CD4-positive, alpha-beta memory T cell (primary cell): Measurements from ENCODE around the gene BST2. TPM values are rescaled to one million over a fixed set of nuclear protein-coding genes. Genes with fewer than 3 reads are reported as not detected.

Experiments
- CTCF ChIA-PET: fragments of 350-600 bp; sonication (Branson Sonifier 250); formaldehyde crosslinking; loops from one replicate; lab custom pipeline; 2021; ENCODE audit warnings: inconsistent platforms; ENCODE audit not compliant: partially characterized antibody; lab: Charles Lee
- POLR2A ChIA-PET: fragments of 350-600 bp; sonication (Branson Sonifier 250); formaldehyde crosslinking; loops from one replicate; lab custom pipeline; 2021; ENCODE audit not compliant: partially characterized antibody; lab: Charles Lee
- DNase-seq, 5 donors: peaks; one replicate each; pipeline versions ENCODE4 v3.0.0 to v3.0.0-alpha.2; 2020 to 2022; ENCODE audit warnings: mixed read lengths in 1 of 5
- H3K27ac ChIP-seq: one replicate; pipeline ENCODE4 v1.7.0; 2013; ENCODE audit warnings: low read depth, low read length
- H3K27me3 ChIP-seq: 2 replicates; pipeline ENCODE4 v1.7.0; 2013; ENCODE audit warnings: mild to moderate bottlenecking, low read length, moderate library complexity; ENCODE audit not compliant: insufficient read depth
- H3K36me3 ChIP-seq: 2 replicates; pipeline ENCODE4 v1.7.0; 2013; ENCODE audit warnings: mild to moderate bottlenecking, low read length, moderate library complexity; ENCODE audit not compliant: insufficient read depth
- H3K4me1 ChIP-seq: 2 replicates; pipeline ENCODE4 v1.7.0; 2013; ENCODE audit warnings: mild to moderate bottlenecking, low read length, moderate library complexity; ENCODE audit not compliant: insufficient read depth
- H3K4me3 ChIP-seq, 2 donors: one replicate each; pipeline ENCODE4 v1.7.0; 2013; ENCODE audit warnings: low read length in 2 of 2, mild to moderate bottlenecking in 1 of 2
- H3K9me3 ChIP-seq, 2 donors: one replicate each; pipeline ENCODE4 v1.7.0; 2013; ENCODE audit warnings: low read length in 2 of 2, control low read depth in 1 of 2; ENCODE audit not compliant: control insufficient read depth in 1 of 2
- H3K27ac Mint-ChIP-seq, 7 donors: one replicate each; pipeline ENCODE4 v1.8.0; 2020 to 2021; ENCODE audit warnings: mixed read lengths in 7 of 7, mild to moderate bottlenecking in 6 of 7, inconsistent platforms in 3 of 7, moderate library complexity in 3 of 7
- H3K27me3 Mint-ChIP-seq, 2 donors: one replicate each; pipeline ENCODE4 v1.8.0; 2020 to 2021; ENCODE audit warnings: mixed read lengths in 2 of 2
- H3K36me3 Mint-ChIP-seq, 2 donors: one replicate each; pipeline ENCODE4 v1.8.0; 2020 to 2021; ENCODE audit warnings: mixed read lengths in 2 of 2, inconsistent platforms in 1 of 2, mild to moderate bottlenecking in 1 of 2
- H3K4me1 Mint-ChIP-seq, 4 donors: one replicate each; pipeline ENCODE4 v1.8.0; 2020 to 2021; ENCODE audit warnings: mixed read lengths in 4 of 4, mild to moderate bottlenecking in 1 of 4
- H3K4me3 Mint-ChIP-seq, 8 donors: one replicate each; pipeline ENCODE4 v1.8.0; 2020 to 2021; ENCODE audit warnings: mixed read lengths in 8 of 8, mild to moderate bottlenecking in 7 of 8, moderate library complexity in 6 of 8, inconsistent platforms in 3 of 8
- H3K9me3 Mint-ChIP-seq, 8 donors: one replicate each; pipeline ENCODE4 v1.8.0; 2020 to 2021; ENCODE audit warnings: mixed read lengths in 8 of 8, mild to moderate bottlenecking in 5 of 8, inconsistent platforms in 3 of 8, moderate library complexity in 1 of 8
- intact Hi-C: fragments of 100-400 bp; cut with micrococcal nuclease; formaldehyde crosslinking; loops from one replicate; pipeline ENCODE4 v1.15.1; 2023
- polyA plus RNA-seq, 2 donors: library from polyadenylated mRNA; unstranded; fragments of 300-500 nt; fragmentation: Illumina TruSeq; gene quantifications; one replicate each; pipeline ENCODE4 v1.2.3, GENCODE V29; 2021
- total RNA-seq, 2 experiments: library from RNA; stranded (reverse); gene quantifications; one replicate each; pipeline ENCODE4 v1.2.3, GENCODE V29; 2021

BST2 gene
- total and polyA plus RNA-seq, 4 experiments from 2014 or later = 55.9 to 173 (median 99.6) TPM

DNA sequence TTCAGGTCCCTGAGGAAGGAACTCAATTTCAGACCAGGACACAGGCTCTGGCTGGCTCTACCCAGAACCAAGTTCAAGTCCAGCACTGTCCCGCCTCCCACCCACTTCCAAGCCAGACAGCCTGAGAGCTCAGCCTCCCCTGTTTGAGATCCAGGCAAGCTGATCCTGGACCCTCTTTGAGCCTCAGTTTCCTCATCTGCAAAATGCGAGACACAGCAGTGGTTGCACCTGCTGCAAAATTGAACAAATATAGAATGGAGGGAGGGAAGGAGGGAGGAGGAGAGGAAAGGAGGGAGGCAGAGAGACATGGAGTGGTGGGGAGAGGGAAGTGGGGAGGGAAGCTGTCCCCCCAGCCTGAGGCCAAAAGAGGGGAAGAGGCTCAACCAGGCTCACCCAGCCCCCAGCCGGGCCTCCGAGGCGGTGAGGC lies 42.3 kb upstream of the BST2 start:
- CTCF ChIA-PET = interaction anchor here (0.7 to 2.2 kb wide), 6 partner anchors 14 to 59 kb away, joined by 3 to 12 read pairs (median 6); partner anchors contain the start of gene CCDC194
- Histone ChIP-seq H3K4me3 (no peak overlapping the region), H3K9me3 (no peaks in the 10 kb centered on the region), H3K27me3 (no peaks in the 10 kb centered on the region), H3K27ac (no peak overlapping the region), H3K36me3 (no peaks in the 10 kb centered on the region), H3K4me1 (peaks cover 9% of the 10 kb centered on the region)
- Mint-ChIP-seq H3K4me3 (peak overlapping the region; percentile 27 to 71 (median 60)), H3K27ac (no peak overlapping the region), H3K9me3 (peaks cover 0 to 3% (median 0%) of the 10 kb centered on the region in 8 donors), H3K27me3 (peaks cover 9 to 12% of the 10 kb centered on the region in 2 donors), H3K36me3 (no peaks in the 10 kb centered on the region), H3K4me1 (peaks cover 4 to 14% (median 5%) of the 10 kb centered on the region in 4 donors)
- DNase-seq = no peak
- POLR2A ChIA-PET = interaction anchor here (1.4 kb wide), 1 partner anchor 52 kb away, joined by 4 read pairs; no protein-coding TSS in a partner anchor
- intact Hi-C loops = loop anchor here (1.0 kb wide), 1 partner anchor 52 kb away; no protein-coding TSS in a partner anchor

DNA sequence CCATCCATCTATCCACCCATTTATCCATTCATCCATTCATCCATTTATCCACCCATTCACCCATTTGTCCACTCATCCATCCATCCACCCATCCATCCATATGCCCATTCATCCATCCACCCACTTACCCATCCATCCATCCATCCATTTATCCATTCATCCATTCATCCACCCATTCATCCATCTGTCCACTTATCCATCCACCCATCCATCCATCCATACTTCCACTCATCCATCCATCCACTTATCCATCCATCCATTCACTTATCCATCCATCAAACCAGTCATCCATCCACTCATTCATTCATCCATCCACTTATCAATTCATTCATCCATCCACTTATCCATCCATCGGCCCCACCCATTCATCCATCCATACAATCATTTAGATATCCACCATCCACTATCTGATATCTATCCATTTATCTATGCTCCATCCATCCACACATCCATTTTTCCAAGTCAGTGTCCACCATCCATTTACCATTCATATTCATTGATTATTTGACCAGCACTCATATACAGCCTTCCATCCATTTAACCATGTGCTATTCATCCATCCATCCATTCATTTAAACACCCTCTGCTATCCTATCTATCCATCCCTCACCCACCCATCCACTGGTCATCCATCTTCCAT lies 40.2 kb upstream of the BST2 start:
- peaks cover 4% of the 10 kb centered on the region for H3K4me1 ChIP-seq
- no peak for DNase-seq
- intact Hi-C loops = no loop called here
- no peak overlapping the region for H3K4me3 Mint-ChIP-seq
- H3K9me3 ChIP-seq = no peaks in the 10 kb centered on the region
- H3K27ac Mint-ChIP-seq = no peak overlapping the region
- H3K4me1 Mint-ChIP-seq = peaks cover 4 to 14% (median 5%) of the 10 kb centered on the region in 4 donors
- H3K27me3 ChIP-seq = no peaks in the 10 kb centered on the region
- H3K36me3 ChIP-seq = no peaks in the 10 kb centered on the region
- no peaks in the 10 kb centered on the region for H3K36me3 Mint-ChIP-seq
- peaks cover 9 to 12% of the 10 kb centered on the region in 2 donors for H3K27me3 Mint-ChIP-seq
- H3K4me3 ChIP-seq = no peak overlapping the region
- ChIA-PET POLR2A (no interaction called here), CTCF (interaction anchor here (1.1 to 1.3 kb wide), 2 partner anchors 20 to 128 kb away, joined by 3 to 4 read pairs; no protein-coding TSS in a partner anchor)
- peaks cover 0 to 3% (median 0%) of the 10 kb centered on the region in 8 donors for H3K9me3 Mint-ChIP-seq
- no peak overlapping the region for H3K27ac ChIP-seq

DNA sequence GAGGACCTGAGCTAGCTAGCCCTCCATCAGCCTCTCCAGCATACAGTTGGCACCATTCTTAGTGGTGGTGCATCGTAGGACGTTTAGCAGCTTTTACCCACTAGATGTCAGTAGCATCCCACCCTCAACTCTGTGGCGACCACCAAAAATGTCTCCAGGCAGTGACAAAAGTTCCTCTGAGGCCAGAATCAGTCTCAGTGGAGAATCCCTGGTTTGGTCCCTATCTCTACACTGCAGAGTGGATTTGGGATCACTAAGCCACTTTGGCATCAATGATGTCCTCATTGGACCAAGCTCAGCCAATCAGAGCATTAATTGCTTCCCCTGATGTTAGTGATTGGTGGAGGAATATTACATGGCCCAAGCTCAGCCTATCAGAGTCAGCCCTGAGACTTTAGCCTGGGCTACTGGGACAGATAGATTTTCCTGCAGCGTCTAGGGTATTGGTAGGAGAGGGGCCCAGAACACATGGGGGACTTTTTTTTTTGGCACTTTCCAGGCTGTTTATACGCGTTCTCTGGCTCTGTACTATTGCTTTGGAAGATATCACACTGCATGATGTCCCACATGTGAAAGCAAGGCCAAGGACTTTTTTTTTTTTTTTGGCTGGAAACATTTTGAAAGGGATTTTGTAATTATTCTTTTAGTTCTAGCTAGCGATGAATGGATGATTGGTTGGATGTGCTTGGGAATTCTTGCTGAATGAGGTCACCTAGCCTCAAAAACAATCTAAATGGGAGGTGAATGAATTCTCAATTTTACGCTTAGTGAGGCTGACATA lies 36.0 kb upstream of the BST2 start:
- no peak overlapping the region for H3K4me3 Mint-ChIP-seq
- Histone ChIP-seq H3K27me3 (no peaks in the 10 kb centered on the region), H3K4me1 (no peaks in the 10 kb centered on the region), H3K9me3 (no peaks in the 10 kb centered on the region), H3K36me3 (no peaks in the 10 kb centered on the region), H3K4me3 (no peak overlapping the region), H3K27ac (no peak overlapping the region)
- no peak overlapping the region for H3K27ac Mint-ChIP-seq
- intact Hi-C loops = no loop called here
- ChIA-PET CTCF (interaction anchor here (0.7 kb wide), 1 partner anchor 54 kb away, joined by 3 read pairs; no protein-coding TSS in a partner anchor), POLR2A (no interaction called here)
- no peaks in the 10 kb centered on the region for H3K36me3 Mint-ChIP-seq
- peaks cover 0 to 2% of the 10 kb centered on the region in 2 donors for H3K27me3 Mint-ChIP-seq
- no peak for DNase-seq
- no peaks in the 10 kb centered on the region for H3K4me1 Mint-ChIP-seq
- H3K9me3 Mint-ChIP-seq = no peaks in the 10 kb centered on the region

DNA sequence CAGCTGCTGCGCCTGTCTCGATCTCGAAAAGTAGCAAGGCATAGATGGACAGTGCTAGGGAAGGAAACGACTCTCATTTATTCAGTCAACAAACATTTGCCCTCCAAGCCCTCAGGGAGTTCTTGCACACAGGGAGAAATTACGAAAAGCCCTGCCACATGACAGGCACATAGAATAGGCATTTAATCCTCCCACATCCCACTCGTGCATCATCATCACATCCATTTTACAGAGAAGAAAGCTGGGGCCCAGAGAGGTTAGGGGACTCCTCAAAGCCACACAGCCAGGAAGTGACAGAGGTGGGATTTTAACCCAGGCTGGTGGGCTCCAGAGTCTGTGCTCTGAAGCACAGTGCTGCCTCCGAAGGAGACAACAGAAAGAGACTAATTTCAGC lies 31.4 kb upstream of the BST2 start:
- Mint-ChIP-seq H3K4me3 (no peak overlapping the region), H3K27me3 (peaks cover 0 to 2% of the 10 kb centered on the region in 2 donors), H3K9me3 (no peaks in the 10 kb centered on the region), H3K27ac (peak overlapping the region in 1 of 7 donors; percentile 35), H3K36me3 (no peaks in the 10 kb centered on the region), H3K4me1 (no peaks in the 10 kb centered on the region)
- no peaks in the 10 kb centered on the region for H3K9me3 ChIP-seq
- H3K27me3 ChIP-seq = no peaks in the 10 kb centered on the region
- H3K4me3 ChIP-seq = no peak overlapping the region
- CTCF ChIA-PET = no interaction called here
- H3K27ac ChIP-seq = no peak overlapping the region
- intact Hi-C loops = no loop called here
- no peaks in the 10 kb centered on the region for H3K36me3 ChIP-seq
- H3K4me1 ChIP-seq = no peaks in the 10 kb centered on the region
- DNase-seq = no peak
- POLR2A ChIA-PET = no interaction called here

DNA sequence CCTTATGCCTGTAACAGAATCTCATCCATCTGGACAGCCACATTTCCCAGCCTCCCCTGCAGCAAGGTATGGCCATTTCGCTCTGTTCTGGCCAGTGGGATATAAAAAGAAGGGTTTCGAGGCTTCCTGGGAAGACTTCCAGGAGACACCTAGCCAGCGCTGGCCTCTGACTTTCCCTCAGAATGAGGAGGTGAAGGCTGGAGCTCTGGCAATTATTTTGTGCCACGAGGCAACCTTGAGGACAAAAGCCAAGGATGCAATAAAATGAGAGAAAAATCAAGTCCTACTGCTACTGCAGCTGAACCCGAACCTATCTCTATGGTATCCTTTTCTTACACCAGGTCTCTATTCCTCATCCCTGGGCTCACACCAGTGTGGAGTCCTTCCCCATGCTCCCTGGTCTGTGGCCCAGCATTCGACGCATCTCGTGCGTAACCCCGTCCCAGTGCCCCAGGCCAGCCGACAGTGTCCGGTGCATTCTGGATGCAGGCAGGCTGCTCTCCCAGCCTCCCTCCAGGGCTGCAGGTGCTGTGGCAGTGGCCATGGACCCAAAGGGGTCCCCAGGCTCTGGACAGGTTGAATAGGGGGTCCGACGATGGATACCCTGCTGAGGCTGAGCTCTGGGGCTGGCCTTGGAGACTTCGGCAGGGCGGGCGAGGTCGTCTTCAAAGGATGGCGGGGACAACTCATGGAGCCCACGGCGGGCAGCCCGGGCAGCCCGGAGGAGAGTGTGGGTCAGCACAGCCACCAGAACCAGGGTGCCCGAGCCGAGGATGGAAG lies 30.9 kb upstream of the BST2 start:
- H3K27ac Mint-ChIP-seq = peak overlapping the region in 1 of 7 donors; percentile 35
- intact Hi-C loops = no loop called here
- POLR2A ChIA-PET = no interaction called here

DNA sequence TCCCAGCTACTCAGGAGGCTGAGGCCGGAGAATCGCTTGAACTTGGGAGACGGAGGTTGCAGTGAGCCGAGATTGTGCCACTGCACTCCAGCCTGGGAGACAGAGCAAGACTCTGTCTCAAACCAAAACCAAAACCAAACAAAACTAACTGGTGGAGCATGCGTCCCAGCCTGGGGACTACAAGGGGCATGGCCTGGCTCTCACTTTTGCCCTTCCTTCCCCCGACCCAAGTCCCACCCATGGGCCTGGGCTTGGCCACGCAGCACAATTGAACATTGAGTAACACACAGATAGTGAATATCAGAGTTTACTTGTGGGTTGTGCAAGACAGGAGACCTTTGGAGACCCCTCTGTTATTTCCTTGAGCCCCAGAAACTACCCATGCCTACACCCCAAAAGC lies 29.8 kb upstream of the BST2 start:
- Mint-ChIP-seq H3K27me3 (peaks cover 0 to 2% of the 10 kb centered on the region in 2 donors), H3K4me1 (no peaks in the 10 kb centered on the region), H3K4me3 (no peak overlapping the region), H3K27ac (no peak overlapping the region), H3K36me3 (no peaks in the 10 kb centered on the region), H3K9me3 (no peaks in the 10 kb centered on the region)
- Histone ChIP-seq H3K9me3 (no peaks in the 10 kb centered on the region), H3K4me1 (no peaks in the 10 kb centered on the region), H3K27me3 (no peaks in the 10 kb centered on the region), H3K36me3 (no peaks in the 10 kb centered on the region), H3K27ac (no peak overlapping the region), H3K4me3 (no peak overlapping the region)
- no peak for DNase-seq
- ChIA-PET POLR2A (no interaction called here), CTCF (interaction anchor here (0.6 kb wide), 1 partner anchor 14 kb away, joined by 3 read pairs; no protein-coding TSS in a partner anchor)
- intact Hi-C loops = no loop called here

More for the DNA sequence above, 30.9 kb upstream of the BST2 start:
- no peak for DNase-seq
- no peaks in the 10 kb centered on the region for H3K36me3 Mint-ChIP-seq
- peaks cover 0 to 2% of the 10 kb centered on the region in 2 donors for H3K27me3 Mint-ChIP-seq
- Histone ChIP-seq H3K4me1 (no peaks in the 10 kb centered on the region), H3K27me3 (no peaks in the 10 kb centered on the region), H3K27ac (no peak overlapping the region), H3K4me3 (no peak overlapping the region), H3K36me3 (no peaks in the 10 kb centered on the region), H3K9me3 (no peaks in the 10 kb centered on the region)
- H3K4me3 Mint-ChIP-seq = no peak overlapping the region
- CTCF ChIA-PET = no interaction called here
- H3K9me3 Mint-ChIP-seq = no peaks in the 10 kb centered on the region
- no peaks in the 10 kb centered on the region for H3K4me1 Mint-ChIP-seq
